Lower leg skin (tissue), 4 donors: ENCODE measurements around the gene AP5S1. TPM values are rescaled to one million over a fixed set of nuclear protein-coding genes. Genes with fewer than 3 reads are reported as not detected.

Experiments
- DNase-seq, 2 donors: peaks; one replicate each; pipeline ENCODE4 v3.0.0-alpha.2; 2019; ENCODE audit warnings: low spot score in 2 of 2
- H3K4me3 ChIP-seq: fragments of 200-600 bp; sonication (generic); 2 replicates; pipeline ENCODE4 v1.5.1; 2017; ENCODE audit warnings: mild to moderate bottlenecking, low read depth; ENCODE audit not compliant: poor library complexity, severe bottlenecking
- CTCF ChIP-seq, 3 donors: fragments of 450-650 bp; IDR thresholded peaks; one replicate each; pipeline ENCODE4 v1.5.1; 2016; ENCODE audit warnings: antibody characterized with exemption in 3 of 3, mild to moderate bottlenecking in 3 of 3, moderate library complexity in 2 of 3
- POLR2A ChIP-seq, 2 donors: fragments of 450-650 bp; IDR thresholded peaks; one replicate each; pipeline ENCODE4 v1.6.1; 2016 to 2017; ENCODE audit warnings: antibody characterized with exemption in 2 of 2, mild to moderate bottlenecking in 1 of 2, moderate library complexity in 1 of 2
- WGBS, 2 donors: methylation state at CpG; one replicate each; pipeline ENCODE4 v1.1.5; 2018; 5-methylcytosine and 5-hydroxymethylcytosine counted together
- intact Hi-C: fragments of 100-400 bp; cut with DNase I; formaldehyde crosslinking; loops from one replicate; pipeline ENCODE4 v1.15.0; 2023; ENCODE audit warnings: low total_unique reads
- total RNA-seq, 4 donors: library from RNA; depleted of rRNA; stranded (reverse); fragments of >200 nt; gene quantifications; one replicate each; pipeline ENCODE4 v1.1.0, GENCODE V29; 2016

AP5S1 gene
- total RNA-seq, 4 donors from 2014 or later, result 7.7 to 16.8 (median 10.5) TPM

- TF ChIP-seq CTCF (IDR thresholded peaks at IDR 0.05) (no peak), POLR2A (IDR thresholded peaks at IDR 0.05) (no peak)
- WGBS, 2 donors, result 88 to 95% methylated on average over 14 of the region's 14 CpGs
- no peak overlapping the region for H3K4me3 ChIP-seq
- intact Hi-C loops, result no loop called here
- DNase-seq, result no peak
Measured at GRCh38 chr20:3803289-3803688, 17.1 kb upstream of the AP5S1 start.

- WGBS, 2 donors, result 86 to 94% methylated on average over 6 of the region's 6 CpGs
- H3K4me3 ChIP-seq, result no peak overlapping the region
- intact Hi-C loops, result no loop called here
- no peak for DNase-seq
- TF ChIP-seq CTCF (IDR thresholded peaks at IDR 0.05), result no peak
Measured at GRCh38 chr20:3803854-3804253, 16.5 kb upstream of the AP5S1 start.

GRCh38 chr20:3804254-3804751 is 16.0 kb upstream of the AP5S1 start:
- no peak overlapping the region for H3K4me3 ChIP-seq
- TF ChIP-seq POLR2A (IDR thresholded peaks at IDR 0.05), result no peak
- no peak for TF ChIP-seq CTCF (IDR thresholded peaks at IDR 0.05)
- DNase-seq, result no peak
- 42 to 45% methylated on average over 11 of the region's 11 CpGs for WGBS, 2 donors
- intact Hi-C loops, result no loop called here

- TF ChIP-seq CTCF (IDR thresholded peaks at IDR 0.05), result no peak
- TF ChIP-seq POLR2A (IDR thresholded peaks at IDR 0.05), result no peak
- no peak for DNase-seq
- H3K4me3 ChIP-seq, result no peak overlapping the region
- intact Hi-C loops, result no loop called here
- 75 to 82% methylated on average over 11 of the region's 11 CpGs for WGBS, 2 donors
Measured at GRCh38 chr20:3804781-3805180, 15.6 kb upstream of the AP5S1 start.

GRCh38 chr20:3808544-3808943 is 11.8 kb upstream of the AP5S1 start:
- TF ChIP-seq CTCF (IDR thresholded peaks at IDR 0.05) (no peak), POLR2A (IDR thresholded peaks at IDR 0.05) (no peak)
- intact Hi-C loops, result no loop called here
- no peak overlapping the region for H3K4me3 ChIP-seq
- no peak for DNase-seq
- WGBS, 2 donors, result 76 to 77% methylated on average over 3 of the region's 3 CpGs
